Measurements from ENCODE around the gene KCNH8.

The KCNH8 gene

DNA sequence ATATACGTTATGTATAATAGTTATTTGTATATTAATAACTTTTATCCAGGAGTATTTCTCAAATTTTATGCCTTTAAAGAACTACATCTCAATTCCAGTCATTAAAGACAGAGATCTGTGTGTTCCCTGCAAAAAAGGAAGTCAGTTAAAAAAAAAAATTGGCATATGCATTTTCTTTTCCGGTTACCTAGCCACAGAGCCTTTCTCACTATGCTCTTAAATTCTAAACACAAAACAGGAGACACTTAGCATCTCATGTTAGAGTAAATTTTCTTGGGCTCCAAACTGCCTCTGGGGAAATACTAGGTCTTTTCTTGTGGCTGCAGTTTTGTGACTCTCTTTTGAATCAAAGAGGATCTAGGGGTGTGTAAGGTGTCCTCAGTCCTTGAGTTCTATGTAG is 105.9 kb downstream of the KCNH8 start:
- H3K9me3 ChIP-seq (ENCODE audit: control insufficient read depth, insufficient read depth, low read depth, low read length) = no peaks in the 10 kb centered on the region

GRCh38 chr3:19254784-19255338 is 106.6 kb downstream of the KCNH8 start:
- H3K27me3 ChIP-seq (ENCODE audit: control insufficient read depth, insufficient read depth, low read length) = no peaks in the 10 kb centered on the region
- H3K36me3 ChIP-seq (ENCODE audit: control insufficient read depth, insufficient read depth, low read length) = no peaks in the 10 kb centered on the region
- H3K27ac ChIP-seq (ENCODE audit: low read depth, low read length) = no peak overlapping the region
- H3K9ac ChIP-seq (ENCODE audit: low read length) = no peak overlapping the region
- peaks cover 4% of the 10 kb centered on the region for H3K4me1 ChIP-seq (ENCODE audit: control insufficient read depth, insufficient read depth, low read length)
- H3K4me3 ChIP-seq (ENCODE audit: low read depth, low read length) = no peak overlapping the region
- H3K9me3 ChIP-seq (ENCODE audit: control insufficient read depth, insufficient read depth, low read depth, low read length) = no peaks in the 10 kb centered on the region

More for the DNA sequence above, 105.9 kb downstream of the KCNH8 start:
- H3K36me3 ChIP-seq (ENCODE audit: control insufficient read depth, insufficient read depth, low read length) = no peaks in the 10 kb centered on the region
- H3K4me3 ChIP-seq (ENCODE audit: low read depth, low read length) = no peak overlapping the region
- no peak overlapping the region for H3K27ac ChIP-seq (ENCODE audit: low read depth, low read length)
- H3K4me1 ChIP-seq (ENCODE audit: control insufficient read depth, insufficient read depth, low read length) = peaks cover 4% of the 10 kb centered on the region
- no peak overlapping the region for H3K9ac ChIP-seq (ENCODE audit: low read length)
- H3K27me3 ChIP-seq (ENCODE audit: control insufficient read depth, insufficient read depth, low read length) = no peaks in the 10 kb centered on the region

DNA sequence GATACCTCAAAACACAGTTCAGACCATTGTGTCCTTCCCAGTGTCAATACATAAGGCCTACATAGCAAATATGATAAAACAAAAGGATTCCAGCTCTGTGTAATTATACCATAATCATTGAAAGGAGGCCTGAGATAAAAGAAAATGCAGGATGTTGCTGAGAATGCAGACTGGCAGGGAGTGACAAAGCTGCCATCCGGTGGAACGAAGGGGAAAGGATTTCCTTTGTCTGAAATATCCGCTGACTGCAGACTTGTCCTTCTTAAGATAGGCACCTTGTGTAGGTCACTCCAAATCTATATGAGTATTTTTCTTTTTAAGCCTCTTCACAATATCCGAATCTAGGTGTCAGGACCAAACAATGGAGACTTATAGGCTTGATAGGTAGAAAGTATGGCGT is 108.0 kb downstream of the KCNH8 start:
- Histone ChIP-seq H3K4me1 (ENCODE audit: control insufficient read depth, insufficient read depth, low read length) (peaks cover under 1% of the 10 kb centered on the region; the same call in 1 of the 2 replicates), H3K4me3 (ENCODE audit: low read depth, low read length) (no peak overlapping the region), H3K36me3 (ENCODE audit: control insufficient read depth, insufficient read depth, low read length) (no peaks in the 10 kb centered on the region), H3K9ac (ENCODE audit: low read length) (no peak overlapping the region), H3K9me3 (ENCODE audit: control insufficient read depth, insufficient read depth, low read depth, low read length) (no peaks in the 10 kb centered on the region), H3K27ac (ENCODE audit: low read depth, low read length) (no peak overlapping the region), H3K27me3 (ENCODE audit: control insufficient read depth, insufficient read depth, low read length) (no peaks in the 10 kb centered on the region)

- H3K27ac ChIP-seq (ENCODE audit: low read depth, low read length) = no peak overlapping the region
- H3K27me3 ChIP-seq (ENCODE audit: control insufficient read depth, insufficient read depth, low read length) = no peaks in the 10 kb centered on the region
- H3K4me3 ChIP-seq (ENCODE audit: low read depth, low read length) = no peak overlapping the region
- H3K9me3 ChIP-seq (ENCODE audit: control insufficient read depth, insufficient read depth, low read depth, low read length) = no peaks in the 10 kb centered on the region
- H3K4me1 ChIP-seq (ENCODE audit: control insufficient read depth, insufficient read depth, low read length) = peaks cover 20% of the 10 kb centered on the region; the same call in 1 of the 2 replicates
- no peak overlapping the region for H3K9ac ChIP-seq (ENCODE audit: low read length)
- no peaks in the 10 kb centered on the region for H3K36me3 ChIP-seq (ENCODE audit: control insufficient read depth, insufficient read depth, low read length)
These were observed 115.3 kb downstream of the KCNH8 start for GRCh38 chr3:19263606-19264005.

GRCh38 chr3:19264424-19264823 is 116.1 kb downstream of the KCNH8 start:
- Histone ChIP-seq H3K27ac (ENCODE audit: low read depth, low read length) (no peak overlapping the region), H3K4me3 (ENCODE audit: low read depth, low read length) (no peak overlapping the region), H3K36me3 (ENCODE audit: control insufficient read depth, insufficient read depth, low read length) (no peaks in the 10 kb centered on the region), H3K4me1 (ENCODE audit: control insufficient read depth, insufficient read depth, low read length) (peaks cover 22% of the 10 kb centered on the region), H3K9me3 (ENCODE audit: control insufficient read depth, insufficient read depth, low read depth, low read length) (no peaks in the 10 kb centered on the region), H3K27me3 (ENCODE audit: control insufficient read depth, insufficient read depth, low read length) (no peaks in the 10 kb centered on the region), H3K9ac (ENCODE audit: low read length) (no peak overlapping the region)

- H3K27ac ChIP-seq (ENCODE audit: low read depth, low read length) = no peak overlapping the region
- H3K36me3 ChIP-seq (ENCODE audit: control insufficient read depth, insufficient read depth, low read length) = no peaks in the 10 kb centered on the region
- 0 out of 2 replicates have a peak overlapping the region, but pooled peaks have one; percentile 3 for H3K4me3 ChIP-seq (ENCODE audit: low read depth, low read length)
- no peaks in the 10 kb centered on the region for H3K27me3 ChIP-seq (ENCODE audit: control insufficient read depth, insufficient read depth, low read length)
- H3K9ac ChIP-seq (ENCODE audit: low read length) = no peak overlapping the region
- peaks cover 27% of the 10 kb centered on the region for H3K4me1 ChIP-seq (ENCODE audit: control insufficient read depth, insufficient read depth, low read length)
- no peaks in the 10 kb centered on the region for H3K9me3 ChIP-seq (ENCODE audit: control insufficient read depth, insufficient read depth, low read depth, low read length)
These were observed 118.7 kb downstream of the KCNH8 start for GRCh38 chr3:19267040-19267439.

DNA sequence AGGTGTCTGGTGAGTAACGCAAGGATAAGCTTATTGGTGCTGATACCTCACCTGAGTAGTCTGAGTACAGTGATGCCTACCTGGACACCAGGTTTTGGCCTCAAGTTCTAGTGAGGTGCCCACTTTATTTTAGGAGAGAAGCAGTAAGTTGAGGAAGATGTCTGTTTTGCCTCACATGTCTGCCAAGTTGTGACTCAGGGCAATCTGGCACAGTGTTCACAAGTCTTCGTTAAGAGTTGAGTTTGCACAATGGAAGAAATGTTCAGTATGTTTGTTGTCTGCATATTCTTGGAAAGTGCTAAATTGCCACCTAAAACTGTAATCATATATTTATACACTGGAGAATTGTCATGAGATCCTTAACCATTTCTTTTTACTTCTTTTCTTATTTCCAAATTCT is 122.2 kb downstream of the KCNH8 start:
- no peaks in the 10 kb centered on the region for H3K9me3 ChIP-seq (ENCODE audit: control insufficient read depth, insufficient read depth, low read depth, low read length)
- H3K27me3 ChIP-seq (ENCODE audit: control insufficient read depth, insufficient read depth, low read length) = no peaks in the 10 kb centered on the region
- H3K9ac ChIP-seq (ENCODE audit: low read length) = no peak overlapping the region
- H3K27ac ChIP-seq (ENCODE audit: low read depth, low read length) = no peak overlapping the region
- H3K4me1 ChIP-seq (ENCODE audit: control insufficient read depth, insufficient read depth, low read length) = peaks cover 33% of the 10 kb centered on the region
- no peaks in the 10 kb centered on the region for H3K36me3 ChIP-seq (ENCODE audit: control insufficient read depth, insufficient read depth, low read length)
- H3K4me3 ChIP-seq (ENCODE audit: low read depth, low read length) = no peak overlapping the region

GRCh38 chr3:19272296-19272695 is 124.0 kb downstream of the KCNH8 start:
- H3K27ac ChIP-seq (ENCODE audit: low read depth, low read length) = no peak overlapping the region
- peaks cover 27% of the 10 kb centered on the region for H3K4me1 ChIP-seq (ENCODE audit: control insufficient read depth, insufficient read depth, low read length)
- H3K4me3 ChIP-seq (ENCODE audit: low read depth, low read length) = no peak overlapping the region
- no peaks in the 10 kb centered on the region for H3K9me3 ChIP-seq (ENCODE audit: control insufficient read depth, insufficient read depth, low read depth, low read length)
- H3K27me3 ChIP-seq (ENCODE audit: control insufficient read depth, insufficient read depth, low read length) = no peaks in the 10 kb centered on the region
- no peak overlapping the region for H3K9ac ChIP-seq (ENCODE audit: low read length)
- no peaks in the 10 kb centered on the region for H3K36me3 ChIP-seq (ENCODE audit: control insufficient read depth, insufficient read depth, low read length)

DNA sequence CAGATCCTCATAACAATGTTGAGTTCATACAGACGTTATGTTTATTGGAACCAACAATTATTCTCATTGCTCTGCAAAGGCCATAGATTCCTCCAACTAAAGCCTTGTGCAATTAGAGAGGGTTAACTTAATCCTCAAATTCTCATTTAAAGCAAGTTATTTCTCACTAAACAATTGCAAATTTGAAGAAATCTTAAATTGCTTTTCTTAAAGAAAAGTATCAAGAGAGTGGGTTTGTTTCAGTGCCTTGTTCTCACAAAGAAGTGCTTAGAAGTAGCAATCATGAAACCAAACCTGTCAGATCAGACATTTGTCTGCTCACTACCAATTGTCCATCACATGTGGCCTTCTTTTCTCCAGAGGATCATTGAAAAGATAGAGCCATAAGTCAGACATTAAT is 124.8 kb downstream of the KCNH8 start:
- Histone ChIP-seq H3K27me3 (ENCODE audit: control insufficient read depth, insufficient read depth, low read length) (no peaks in the 10 kb centered on the region), H3K27ac (ENCODE audit: low read depth, low read length) (no peak overlapping the region), H3K9ac (ENCODE audit: low read length) (no peak overlapping the region), H3K4me1 (ENCODE audit: control insufficient read depth, insufficient read depth, low read length) (peaks cover 19% of the 10 kb centered on the region), H3K36me3 (ENCODE audit: control insufficient read depth, insufficient read depth, low read length) (no peaks in the 10 kb centered on the region), H3K9me3 (ENCODE audit: control insufficient read depth, insufficient read depth, low read depth, low read length) (no peaks in the 10 kb centered on the region), H3K4me3 (ENCODE audit: low read depth, low read length) (no peak overlapping the region)

DNA sequence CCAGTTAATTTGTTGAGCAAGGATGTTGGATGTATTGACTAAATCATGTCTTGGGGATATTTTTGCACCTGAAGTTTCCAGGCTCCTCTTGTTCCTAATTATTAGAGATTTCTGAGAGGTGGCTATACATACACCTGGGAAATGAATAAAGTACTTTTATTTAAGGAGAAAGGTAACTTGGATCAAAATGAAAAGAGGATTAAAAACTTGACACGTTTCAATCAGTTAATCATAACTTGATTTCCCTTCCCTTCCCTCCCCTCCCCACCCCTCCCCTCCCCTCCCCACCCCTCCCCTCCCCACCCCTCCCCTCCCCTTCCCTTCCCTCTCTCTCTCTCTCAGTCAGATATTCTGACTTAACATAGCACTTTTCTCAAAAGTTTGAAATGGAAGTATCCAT is 126.3 kb downstream of the KCNH8 start:
- Histone ChIP-seq H3K27ac (ENCODE audit: low read depth, low read length) (no peak overlapping the region), H3K36me3 (ENCODE audit: control insufficient read depth, insufficient read depth, low read length) (no peaks in the 10 kb centered on the region), H3K9me3 (ENCODE audit: control insufficient read depth, insufficient read depth, low read depth, low read length) (no peaks in the 10 kb centered on the region), H3K4me3 (ENCODE audit: low read depth, low read length) (no peak overlapping the region), H3K27me3 (ENCODE audit: control insufficient read depth, insufficient read depth, low read length) (no peaks in the 10 kb centered on the region), H3K9ac (ENCODE audit: low read length) (no peak overlapping the region), H3K4me1 (ENCODE audit: control insufficient read depth, insufficient read depth, low read length) (peaks cover 10% of the 10 kb centered on the region; the same call in 1 of the 2 replicates)

DNA sequence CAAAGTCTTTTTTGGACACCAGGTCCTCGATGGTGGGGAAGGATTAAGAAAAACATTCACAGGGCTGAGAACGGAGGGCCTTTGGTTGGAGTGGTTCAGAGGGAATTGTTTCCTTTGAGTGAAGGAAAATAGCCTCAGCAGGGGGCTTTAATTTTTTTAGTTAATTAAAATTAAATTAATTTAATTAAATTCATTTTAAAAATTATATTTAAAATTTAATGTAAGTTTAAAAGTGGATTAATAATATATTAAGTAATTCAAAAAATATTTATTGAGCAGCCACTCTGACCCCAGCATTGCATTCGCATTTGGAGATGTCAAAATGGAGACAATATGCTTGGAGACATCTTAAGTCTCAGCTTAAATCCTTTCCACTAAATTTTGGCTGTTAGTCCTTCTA is 136.7 kb downstream of the KCNH8 start:
- Histone ChIP-seq H3K36me3 (ENCODE audit: control insufficient read depth, insufficient read depth, low read length) (no peaks in the 10 kb centered on the region), H3K9ac (ENCODE audit: low read length) (no peak overlapping the region), H3K4me1 (ENCODE audit: control insufficient read depth, insufficient read depth, low read length) (no peaks in the 10 kb centered on the region), H3K27ac (ENCODE audit: low read depth, low read length) (no peak overlapping the region), H3K27me3 (ENCODE audit: control insufficient read depth, insufficient read depth, low read length) (no peaks in the 10 kb centered on the region), H3K4me3 (ENCODE audit: low read depth, low read length) (no peak overlapping the region), H3K9me3 (ENCODE audit: control insufficient read depth, insufficient read depth, low read depth, low read length) (no peaks in the 10 kb centered on the region)

- Histone ChIP-seq H3K27ac (ENCODE audit: low read depth, low read length) (0 out of 2 replicates have a peak overlapping the region, but pooled peaks have one; percentile 22), H3K9ac (ENCODE audit: low read length) (no peak overlapping the region), H3K9me3 (ENCODE audit: control insufficient read depth, insufficient read depth, low read depth, low read length) (no peaks in the 10 kb centered on the region), H3K36me3 (ENCODE audit: control insufficient read depth, insufficient read depth, low read length) (no peaks in the 10 kb centered on the region), H3K27me3 (ENCODE audit: control insufficient read depth, insufficient read depth, low read length) (no peaks in the 10 kb centered on the region), H3K4me3 (ENCODE audit: low read depth, low read length) (no peak overlapping the region), H3K4me1 (ENCODE audit: control insufficient read depth, insufficient read depth, low read length) (peaks cover 21% of the 10 kb centered on the region)
These were observed 145.0 kb downstream of the KCNH8 start for GRCh38 chr3:19293295-19293694.

All from HUES6 (cell line).